ENCODE data around the gene FYN. TPM values are rescaled to one million over a fixed set of nuclear protein-coding genes. Genes with fewer than 3 reads are reported as not detected.
A peak's percentile ranks its signal among the peaks of the same experiment; 100 is the strongest.

Gene FYN
- 36.1 TPM for polyA plus RNA-seq (2013)

DNA sequence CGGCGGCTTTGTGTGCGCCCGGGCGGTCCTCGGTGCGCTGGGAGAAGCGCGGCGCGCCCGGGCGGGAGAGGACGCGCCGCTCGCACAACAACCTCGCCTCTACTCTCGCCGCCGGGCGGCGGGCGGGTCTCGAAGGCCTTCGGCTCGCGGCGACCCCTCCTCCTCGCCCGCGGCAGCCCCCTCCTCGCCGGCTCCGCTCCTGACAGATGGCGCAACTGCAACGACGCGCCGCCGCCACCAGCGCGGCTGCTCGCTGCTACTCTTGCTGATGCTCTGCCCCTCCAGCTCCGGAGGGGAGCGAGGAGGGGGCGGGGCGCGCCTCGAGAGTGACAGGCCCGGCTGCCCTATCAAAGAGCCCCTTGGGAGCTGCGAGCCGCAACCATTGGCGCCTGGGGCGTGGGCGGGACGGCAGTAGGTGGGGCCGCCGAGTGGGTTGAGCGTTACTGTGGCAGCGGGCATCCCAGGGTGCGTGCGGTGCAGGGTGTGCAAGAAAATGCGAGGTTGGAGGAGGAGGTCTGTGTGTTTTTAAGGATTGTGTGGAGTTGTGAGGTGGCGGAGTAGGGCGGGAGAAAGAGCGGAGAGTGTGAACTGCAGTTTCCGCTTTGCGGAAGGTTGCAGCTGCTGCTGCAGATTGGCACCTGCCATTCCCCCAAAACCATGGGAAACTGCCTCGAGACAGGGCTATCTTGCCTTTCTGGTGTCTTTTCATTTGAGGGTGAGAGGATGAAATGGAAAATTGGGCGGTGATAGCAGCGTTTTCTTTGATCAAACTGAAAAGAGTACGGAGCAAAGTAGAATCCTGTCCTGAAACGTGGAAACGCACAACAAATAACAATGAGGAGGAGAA is at the start of gene FYN:
FYN (minus strand) TSS at position 275 of the 847 bp plus-strand sequence. CDS start 153,401 bp downstream, outside the sequence.
- ChIA-PET CTCF (interaction anchor here (0.9 to 1.3 kb wide), 2 partner anchors 9 to 134 kb away, joined by 3 to 4 read pairs; no protein-coding TSS in a partner anchor), POLR2A (no interaction called here)
- 0% methylated on average over 67 of the region's 75 CpGs for WGBS (ENCODE audit: insufficient coverage)
- peak within 1 kb of the TSS; percentile 78 to 96 (median 87) for H3K4me3 ChIP-seq (ENCODE audit: control insufficient read depth in 1 of 7, extremely low read depth in 1 of 7, insufficient read depth in 4 of 7, low read depth in 2 of 7, low read length in 6 of 7)
- peak; percentile 96 to 99 (median 98) for DNase-seq
- H3K27me3 ChIP-seq (replicated peaks in 2 of 5; ENCODE audit: control insufficient read depth in 4 of 5, insufficient read depth in 5 of 5, low read length in 4 of 5): peaks cover 0 to 2% (median 0%) of the 10 kb centered on the region in 5 experiments
- no peaks in the 10 kb centered on the region for H3K9me3 ChIP-seq (ENCODE audit: control extremely low read depth in 1 of 5, control insufficient read depth in 4 of 5, insufficient read depth in 2 of 5, low read depth in 1 of 5, low read length in 4 of 5)
- peak within 1 kb of the TSS in 1 of 2 experiments; percentile 65 for H3K27ac ChIP-seq (ENCODE audit: insufficient read depth in 1 of 2, low read depth in 1 of 2, low read length in 2 of 2, poor library complexity in 1 of 2, severe bottlenecking in 2 of 2)
- peaks cover 14 to 33% (median 26%) of the 10 kb centered on the region in 4 experiments for H3K4me1 ChIP-seq (ENCODE audit: control extremely low read depth in 1 of 4, control insufficient read depth in 4 of 4, insufficient read depth in 4 of 4, low read length in 3 of 4)
- H3K36me3 ChIP-seq (ENCODE audit: control insufficient read depth in 4 of 4, insufficient read depth in 4 of 4, low read length in 3 of 4): no peaks in the 10 kb centered on the region

DNA sequence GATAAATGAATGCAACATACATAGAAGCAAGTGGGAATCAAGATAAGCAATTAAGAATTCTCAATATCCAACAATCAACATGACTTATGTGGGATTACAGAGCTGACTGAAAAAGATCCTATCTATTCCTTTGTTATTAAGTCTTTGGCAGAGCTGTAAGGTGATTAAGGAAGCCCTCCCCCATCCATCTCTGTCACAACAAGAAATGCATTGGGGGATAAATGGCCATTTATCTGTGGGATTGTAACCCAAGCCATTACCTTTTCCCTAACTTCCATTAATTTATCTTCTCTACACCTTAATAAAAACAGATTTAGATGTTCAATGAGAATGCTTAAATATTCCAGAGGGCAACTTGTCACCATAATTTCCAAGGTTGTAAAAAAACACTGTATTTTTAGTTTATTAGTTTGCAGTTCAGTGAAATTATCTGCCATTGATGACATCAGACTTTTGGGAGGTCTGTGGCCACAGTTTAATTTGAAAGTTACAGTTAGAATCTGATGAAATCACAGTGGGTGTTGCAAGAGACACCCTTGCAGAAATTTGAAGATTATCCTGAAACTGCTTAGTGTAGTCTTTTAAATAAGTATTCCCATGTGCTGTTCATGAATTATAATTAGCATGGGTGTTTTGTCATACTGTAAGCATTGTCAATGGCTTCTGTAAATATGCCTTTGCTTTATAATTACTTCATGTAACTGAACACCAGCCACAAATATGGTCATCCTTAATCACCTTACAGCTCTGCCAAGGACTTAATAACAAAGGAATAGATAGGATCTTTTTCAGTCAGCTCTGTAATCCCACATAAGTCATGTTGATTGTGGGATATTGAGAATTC is 49.4 kb upstream of the FYN start:
- DNase-seq: peak in 1 of 3 donors; percentile 4
- POLR2A ChIA-PET: no interaction called here
- Histone ChIP-seq H3K27ac (ENCODE audit: insufficient read depth in 1 of 2, low read depth in 1 of 2, low read length in 2 of 2, poor library complexity in 1 of 2, severe bottlenecking in 2 of 2) (no peak overlapping the region), H3K4me1 (ENCODE audit: control extremely low read depth in 1 of 4, control insufficient read depth in 4 of 4, insufficient read depth in 4 of 4, low read length in 3 of 4) (peaks cover 0 to 6% (median 0%) of the 10 kb centered on the region in 4 experiments), H3K4me3 (ENCODE audit: control insufficient read depth in 1 of 7, extremely low read depth in 1 of 7, insufficient read depth in 4 of 7, low read depth in 2 of 7, low read length in 6 of 7) (no peak overlapping the region), H3K9me3 (ENCODE audit: control extremely low read depth in 1 of 5, control insufficient read depth in 4 of 5, insufficient read depth in 2 of 5, low read depth in 1 of 5, low read length in 4 of 5) (no peaks in the 10 kb centered on the region), H3K27me3 (replicated peaks in 2 of 5; ENCODE audit: control insufficient read depth in 4 of 5, insufficient read depth in 5 of 5, low read length in 4 of 5) (no peaks in the 10 kb centered on the region), H3K36me3 (ENCODE audit: control insufficient read depth in 4 of 4, insufficient read depth in 4 of 4, low read length in 3 of 4) (no peaks in the 10 kb centered on the region)
- CTCF ChIA-PET: no interaction called here

DNA sequence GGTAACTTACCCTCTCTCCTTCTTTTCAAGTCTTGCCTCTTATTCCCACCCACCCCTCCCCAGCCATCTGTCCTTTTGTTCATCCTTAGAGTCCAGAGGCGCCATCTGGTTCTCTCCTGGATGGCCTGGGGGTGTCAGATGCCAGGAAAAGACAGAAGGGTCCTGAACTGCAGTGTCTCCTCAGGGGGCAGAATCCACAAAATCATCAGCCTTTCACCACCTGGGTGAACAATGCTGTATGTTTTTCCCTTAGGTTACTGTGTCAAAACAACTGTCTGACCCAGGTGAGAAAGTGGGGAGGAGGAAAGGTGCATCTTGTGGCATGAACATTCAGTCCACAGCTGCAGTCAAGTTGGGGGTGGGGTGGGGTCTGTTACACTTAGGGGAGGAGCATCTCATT is 47.9 kb upstream of the FYN start:
- Histone ChIP-seq H3K36me3 (ENCODE audit: control insufficient read depth in 4 of 4, insufficient read depth in 4 of 4, low read length in 3 of 4) (no peaks in the 10 kb centered on the region), H3K27me3 (replicated peaks in 2 of 5; ENCODE audit: control insufficient read depth in 4 of 5, insufficient read depth in 5 of 5, low read length in 4 of 5) (no peaks in the 10 kb centered on the region), H3K4me3 (ENCODE audit: control insufficient read depth in 1 of 7, extremely low read depth in 1 of 7, insufficient read depth in 4 of 7, low read depth in 2 of 7, low read length in 6 of 7) (no peak overlapping the region), H3K4me1 (ENCODE audit: control extremely low read depth in 1 of 4, control insufficient read depth in 4 of 4, insufficient read depth in 4 of 4, low read length in 3 of 4) (peaks cover 0 to 6% (median 0%) of the 10 kb centered on the region in 4 experiments), H3K27ac (ENCODE audit: insufficient read depth in 1 of 2, low read depth in 1 of 2, low read length in 2 of 2, poor library complexity in 1 of 2, severe bottlenecking in 2 of 2) (no peak overlapping the region), H3K9me3 (ENCODE audit: control extremely low read depth in 1 of 5, control insufficient read depth in 4 of 5, insufficient read depth in 2 of 5, low read depth in 1 of 5, low read length in 4 of 5) (no peaks in the 10 kb centered on the region)
- DNase-seq: no peak
- POLR2A ChIA-PET: no interaction called here
- CTCF ChIA-PET: interaction anchor here (0.9 to 1.0 kb wide), 2 partner anchors 89 to 121 kb away, joined by 3 read pairs; no protein-coding TSS in a partner anchor
- no CpG with 5 or more reads among the region's 1 CpG for WGBS (ENCODE audit: insufficient coverage)

DNA sequence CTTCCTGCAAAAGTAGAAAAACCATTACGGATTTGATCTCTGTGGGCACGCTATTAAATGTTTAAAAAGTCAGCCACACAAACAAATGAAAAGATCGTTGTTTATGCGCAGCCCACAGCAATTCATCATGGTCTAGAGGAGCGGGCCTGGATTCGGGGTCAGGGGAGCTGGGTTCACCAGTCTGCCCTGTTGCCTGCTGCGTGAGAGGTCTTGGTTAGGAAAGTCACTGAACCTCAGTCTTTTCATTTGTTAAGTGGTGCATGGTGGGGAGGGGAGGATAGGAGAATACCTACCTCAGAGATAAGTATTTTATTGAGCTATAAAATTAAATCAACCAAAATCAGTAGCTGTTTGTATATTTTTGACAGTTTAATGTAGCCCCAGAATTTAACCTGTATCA is 47.3 kb upstream of the FYN start:
- Histone ChIP-seq H3K27me3 (replicated peaks in 2 of 5; ENCODE audit: control insufficient read depth in 4 of 5, insufficient read depth in 5 of 5, low read length in 4 of 5) (no peaks in the 10 kb centered on the region), H3K27ac (ENCODE audit: insufficient read depth in 1 of 2, low read depth in 1 of 2, low read length in 2 of 2, poor library complexity in 1 of 2, severe bottlenecking in 2 of 2) (no peak overlapping the region), H3K4me1 (ENCODE audit: control extremely low read depth in 1 of 4, control insufficient read depth in 4 of 4, insufficient read depth in 4 of 4, low read length in 3 of 4) (peaks cover 0 to 6% (median 0%) of the 10 kb centered on the region in 4 experiments), H3K36me3 (ENCODE audit: control insufficient read depth in 4 of 4, insufficient read depth in 4 of 4, low read length in 3 of 4) (no peaks in the 10 kb centered on the region), H3K9me3 (ENCODE audit: control extremely low read depth in 1 of 5, control insufficient read depth in 4 of 5, insufficient read depth in 2 of 5, low read depth in 1 of 5, low read length in 4 of 5) (no peaks in the 10 kb centered on the region), H3K4me3 (ENCODE audit: control insufficient read depth in 1 of 7, extremely low read depth in 1 of 7, insufficient read depth in 4 of 7, low read depth in 2 of 7, low read length in 6 of 7) (no peak overlapping the region)
- DNase-seq: no peak
- POLR2A ChIA-PET: no interaction called here
- WGBS (ENCODE audit: insufficient coverage): 99% methylated on average over 6 of the region's 7 CpGs
- CTCF ChIA-PET: interaction anchor here (1.0 kb wide), 1 partner anchor 122 kb away, joined by 3 read pairs; no protein-coding TSS in a partner anchor

DNA sequence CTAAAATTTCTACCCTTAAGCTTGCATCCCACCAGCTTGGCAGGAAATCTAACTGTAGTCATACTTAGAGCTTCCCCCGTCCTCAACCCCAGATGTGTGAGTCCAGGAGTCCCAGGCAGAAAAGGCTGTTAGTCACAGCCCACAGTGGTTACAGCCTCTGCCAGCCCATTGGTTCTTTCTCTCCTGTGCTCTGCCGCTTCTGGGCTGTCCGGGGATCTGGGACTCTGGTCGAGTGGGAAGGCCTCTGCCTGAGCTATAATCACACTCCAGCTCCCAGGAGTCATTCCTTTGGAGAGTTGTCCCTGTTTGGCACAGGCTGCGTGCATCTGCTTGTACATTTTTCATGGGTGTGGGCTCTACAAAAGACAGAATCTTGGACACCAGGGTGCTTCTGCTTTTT is 45.6 kb upstream of the FYN start:
- Histone ChIP-seq H3K4me3 (ENCODE audit: control insufficient read depth in 1 of 7, extremely low read depth in 1 of 7, insufficient read depth in 4 of 7, low read depth in 2 of 7, low read length in 6 of 7) (no peak overlapping the region), H3K27ac (ENCODE audit: insufficient read depth in 1 of 2, low read depth in 1 of 2, low read length in 2 of 2, poor library complexity in 1 of 2, severe bottlenecking in 2 of 2) (no peak overlapping the region), H3K9me3 (ENCODE audit: control extremely low read depth in 1 of 5, control insufficient read depth in 4 of 5, insufficient read depth in 2 of 5, low read depth in 1 of 5, low read length in 4 of 5) (no peaks in the 10 kb centered on the region), H3K36me3 (ENCODE audit: control insufficient read depth in 4 of 4, insufficient read depth in 4 of 4, low read length in 3 of 4) (no peaks in the 10 kb centered on the region), H3K4me1 (ENCODE audit: control extremely low read depth in 1 of 4, control insufficient read depth in 4 of 4, insufficient read depth in 4 of 4, low read length in 3 of 4) (no peaks in the 10 kb centered on the region), H3K27me3 (replicated peaks in 2 of 5; ENCODE audit: control insufficient read depth in 4 of 5, insufficient read depth in 5 of 5, low read length in 4 of 5) (no peaks in the 10 kb centered on the region)
- 100% methylated on average over 4 of the region's 5 CpGs for WGBS (ENCODE audit: insufficient coverage)
- DNase-seq: no peak
- POLR2A ChIA-PET: no interaction called here
- CTCF ChIA-PET: no interaction called here

DNA sequence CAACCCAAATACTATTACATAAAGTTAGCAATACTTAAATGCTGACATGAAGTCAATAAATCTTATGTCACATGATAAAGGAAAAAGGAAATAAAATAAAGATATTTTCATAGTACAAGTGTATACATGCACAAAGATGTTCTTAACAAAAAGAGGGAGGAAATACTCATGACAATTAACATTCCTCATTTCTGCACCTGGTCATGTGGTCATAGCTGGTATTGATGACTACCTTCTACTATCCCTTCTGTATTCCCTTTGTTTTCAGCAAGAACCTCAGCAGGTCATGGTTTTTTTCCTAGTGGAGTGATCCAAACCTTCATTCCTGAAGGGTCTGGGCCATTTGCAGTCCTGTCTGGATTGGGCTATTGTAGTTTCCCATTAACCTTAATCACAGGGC is 43.5 kb upstream of the FYN start:
- ChIA-PET CTCF (no interaction called here), POLR2A (no interaction called here)
- no peak for DNase-seq
- no peaks in the 10 kb centered on the region for H3K36me3 ChIP-seq (ENCODE audit: control insufficient read depth in 4 of 4, insufficient read depth in 4 of 4, low read length in 3 of 4)
- no peaks in the 10 kb centered on the region for H3K27me3 ChIP-seq (replicated peaks in 2 of 5; ENCODE audit: control insufficient read depth in 4 of 5, insufficient read depth in 5 of 5, low read length in 4 of 5)
- H3K27ac ChIP-seq (ENCODE audit: insufficient read depth in 1 of 2, low read depth in 1 of 2, low read length in 2 of 2, poor library complexity in 1 of 2, severe bottlenecking in 2 of 2): no peak overlapping the region
- no peaks in the 10 kb centered on the region for H3K4me1 ChIP-seq (ENCODE audit: control extremely low read depth in 1 of 4, control insufficient read depth in 4 of 4, insufficient read depth in 4 of 4, low read length in 3 of 4)
- H3K9me3 ChIP-seq (ENCODE audit: control extremely low read depth in 1 of 5, control insufficient read depth in 4 of 5, insufficient read depth in 2 of 5, low read depth in 1 of 5, low read length in 4 of 5): no peaks in the 10 kb centered on the region
- H3K4me3 ChIP-seq (ENCODE audit: control insufficient read depth in 1 of 7, extremely low read depth in 1 of 7, insufficient read depth in 4 of 7, low read depth in 2 of 7, low read length in 6 of 7): no peak overlapping the region

DNA sequence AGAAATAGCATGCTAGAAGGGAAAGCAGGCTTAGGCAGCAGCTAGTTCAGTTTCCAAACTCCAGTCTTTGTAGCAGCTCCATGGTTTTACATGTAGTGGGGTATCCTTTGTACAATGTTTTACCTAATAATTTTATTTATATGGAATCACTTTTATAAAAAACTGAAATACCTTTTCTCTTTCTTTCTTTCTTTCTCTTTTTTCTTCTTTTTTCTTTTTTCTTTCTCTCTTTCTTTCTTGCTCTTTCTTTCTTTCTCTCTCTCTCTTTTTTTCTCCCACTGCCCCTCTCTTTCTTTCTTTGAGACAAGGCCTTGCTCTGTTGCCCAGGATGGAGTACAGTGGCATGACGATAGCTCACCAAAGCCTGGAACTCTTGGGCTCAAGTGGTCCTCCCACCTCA is 41.4 kb upstream of the FYN start:
- POLR2A ChIA-PET: no interaction called here
- Histone ChIP-seq H3K9me3 (ENCODE audit: control extremely low read depth in 1 of 5, control insufficient read depth in 4 of 5, insufficient read depth in 2 of 5, low read depth in 1 of 5, low read length in 4 of 5) (no peaks in the 10 kb centered on the region), H3K4me3 (ENCODE audit: control insufficient read depth in 1 of 7, extremely low read depth in 1 of 7, insufficient read depth in 4 of 7, low read depth in 2 of 7, low read length in 6 of 7) (no peak overlapping the region), H3K36me3 (ENCODE audit: control insufficient read depth in 4 of 4, insufficient read depth in 4 of 4, low read length in 3 of 4) (no peaks in the 10 kb centered on the region), H3K27ac (ENCODE audit: insufficient read depth in 1 of 2, low read depth in 1 of 2, low read length in 2 of 2, poor library complexity in 1 of 2, severe bottlenecking in 2 of 2) (no peak overlapping the region), H3K4me1 (ENCODE audit: control extremely low read depth in 1 of 4, control insufficient read depth in 4 of 4, insufficient read depth in 4 of 4, low read length in 3 of 4) (no peaks in the 10 kb centered on the region), H3K27me3 (replicated peaks in 2 of 5; ENCODE audit: control insufficient read depth in 4 of 5, insufficient read depth in 5 of 5, low read length in 4 of 5) (no peaks in the 10 kb centered on the region)
- DNase-seq: no peak
- WGBS (ENCODE audit: insufficient coverage): 100% methylated on average over 1 of the region's 1 CpG
- CTCF ChIA-PET: interaction anchor here (0.9 kb wide), 1 partner anchor 171 kb away, joined by 3 read pairs; no protein-coding TSS in a partner anchor

Data from common myeloid progenitor, CD34-positive (primary cell).